Hematopoietic multipotent progenitor cell treated with erythropoietin and hydrocortisone succinate and interleukin-3 and kit ligand, for 15 days (in vitro differentiated cells): ENCODE results near the gene LSAMP.

Source experiments
- DNase-seq: peaks from one replicate; pipeline ENCODE4 v3.0.0-alpha.2; 2015; ENCODE audit warnings: low spot score

Gene LSAMP

DNA sequence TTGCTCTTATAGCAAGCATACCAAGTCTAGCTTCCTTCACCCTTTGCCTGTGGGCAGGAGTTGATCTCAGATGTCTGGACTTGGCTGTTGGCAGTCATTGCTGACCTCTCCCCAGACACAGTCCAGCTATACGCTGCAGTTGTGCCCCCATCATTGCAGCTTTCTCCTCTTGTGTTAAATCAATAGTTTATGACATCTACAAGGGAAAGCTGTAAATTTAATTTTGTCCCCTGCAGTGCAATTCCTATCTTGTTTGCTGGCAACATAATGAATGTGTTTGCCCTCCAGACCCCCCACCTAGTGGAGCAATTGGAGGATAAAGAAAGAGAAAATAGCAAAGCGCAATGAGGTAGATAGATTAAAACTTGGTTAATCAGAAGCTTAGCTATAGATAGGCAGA lies 280.2 kb downstream of the LSAMP start:
- DNase-seq = no peak

DNA sequence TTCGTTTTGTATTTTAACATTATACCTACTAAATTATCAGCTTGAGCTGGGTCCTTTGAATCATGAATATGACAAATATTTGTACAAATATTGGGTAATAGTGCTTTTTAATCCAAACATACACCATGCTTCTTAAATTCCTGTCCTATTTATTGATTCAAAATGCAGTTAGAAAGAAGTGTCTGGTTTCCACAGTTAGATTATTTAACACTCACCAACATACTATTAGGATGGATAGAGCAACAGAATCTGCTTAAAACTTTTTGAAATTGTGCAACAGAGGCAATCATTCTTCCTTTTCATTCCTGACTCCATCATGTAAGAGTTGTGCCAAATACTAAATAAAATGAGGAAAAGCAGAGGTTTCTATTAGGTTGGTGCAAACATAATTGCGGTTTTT lies 281.2 kb downstream of the LSAMP start:
- DNase-seq = no peak

DNA sequence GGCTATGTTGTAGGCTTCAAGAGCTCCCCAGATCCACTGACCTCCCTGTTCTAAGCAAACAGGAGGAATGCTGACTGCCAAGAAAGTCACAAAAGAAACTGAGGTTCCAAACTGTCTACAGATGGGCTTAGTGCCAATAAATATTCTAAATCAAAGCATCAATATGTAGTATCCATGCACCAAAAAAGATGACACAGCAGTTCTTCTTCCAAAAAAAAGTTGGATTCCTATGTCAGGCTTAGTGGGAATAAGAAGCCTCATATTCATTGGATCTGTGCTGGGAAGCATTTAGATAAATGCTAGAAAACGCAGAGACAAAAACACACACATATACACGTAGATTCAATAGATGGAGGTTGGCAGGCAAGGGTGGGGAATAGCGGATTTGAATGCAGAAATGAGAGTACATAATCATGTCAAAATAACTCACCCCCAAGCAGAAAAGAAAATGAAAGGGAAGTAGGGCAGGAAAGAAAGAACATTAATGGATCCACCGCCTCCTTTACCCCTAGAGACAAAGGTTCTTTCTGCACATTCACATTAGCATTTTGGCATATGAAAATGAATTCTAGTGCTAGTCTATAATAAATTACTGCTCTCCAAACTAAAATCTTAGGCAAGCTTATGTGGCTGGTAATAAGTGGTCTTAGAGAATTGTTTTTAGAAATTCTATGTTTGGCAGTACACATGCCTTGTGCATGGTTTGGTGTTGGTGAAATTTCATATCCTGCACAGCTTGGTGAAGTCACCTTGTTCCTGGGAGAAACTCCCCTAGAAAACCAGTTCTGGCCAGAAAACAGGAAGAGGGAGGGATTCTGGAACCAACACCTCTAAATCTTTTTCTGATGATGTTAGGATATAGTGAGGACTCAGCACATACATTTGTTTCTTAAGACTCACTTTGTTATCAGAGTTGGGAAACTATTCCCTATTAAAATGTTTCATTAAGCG lies 283.4 kb downstream of the LSAMP start:
- no peak for DNase-seq

DNA sequence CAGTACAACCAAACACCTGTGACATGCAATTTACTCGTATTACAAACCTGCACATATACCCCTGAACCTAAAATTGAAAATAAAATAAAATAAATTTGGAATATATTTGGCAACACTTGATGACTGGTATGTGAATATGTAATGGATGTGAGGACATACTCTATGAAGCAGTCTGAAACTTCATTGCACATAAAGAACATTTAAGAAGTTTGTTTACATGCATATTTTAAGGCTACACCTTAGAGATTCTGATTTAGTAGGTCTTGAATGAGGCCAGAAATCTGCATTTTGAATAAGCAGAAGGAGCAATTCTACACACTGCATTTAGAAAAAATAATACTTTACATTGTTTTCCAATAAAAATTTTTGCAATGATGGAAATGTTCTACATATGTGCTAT lies 284.7 kb downstream of the LSAMP start:
- DNase-seq = no peak

DNA sequence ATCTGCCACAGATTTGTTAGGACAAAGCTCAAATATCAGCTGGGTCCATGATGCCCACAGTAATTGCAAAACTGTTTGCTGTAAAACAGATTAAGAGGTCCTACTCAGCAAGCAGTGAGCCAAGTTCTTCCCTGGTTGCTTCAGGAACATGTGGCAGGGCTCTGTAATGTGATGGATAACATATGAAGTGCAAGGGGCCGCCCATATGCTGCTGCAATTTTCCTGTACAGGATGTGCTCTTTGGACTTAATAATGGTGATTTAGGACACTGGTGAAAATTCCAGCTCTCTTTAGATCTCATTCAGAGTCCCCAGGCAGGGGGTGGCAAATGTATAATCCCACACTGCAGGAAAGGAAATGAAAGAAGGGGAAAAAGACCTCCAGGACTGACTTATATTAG lies 289.4 kb downstream of the LSAMP start:
- DNase-seq = no peak

DNA sequence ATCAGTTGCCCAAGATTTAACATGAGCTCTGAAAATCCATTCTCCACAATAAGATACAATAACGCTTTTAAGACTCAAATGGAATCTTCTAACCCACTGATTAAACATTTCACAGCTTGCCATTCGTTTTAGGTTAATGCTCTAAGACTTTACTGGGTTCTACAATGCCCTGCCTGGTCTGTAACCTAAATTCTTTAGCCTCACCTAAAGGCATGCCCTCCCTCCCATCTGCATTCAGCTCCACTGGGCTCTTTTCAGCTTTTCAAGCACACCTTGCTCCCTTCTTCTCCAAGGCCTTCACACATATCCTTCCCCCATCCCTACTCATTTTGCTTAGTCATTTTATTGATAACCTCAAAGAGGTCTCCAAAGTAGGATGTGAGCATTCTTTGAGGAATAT lies 290.9 kb downstream of the LSAMP start:
- no peak for DNase-seq

DNA sequence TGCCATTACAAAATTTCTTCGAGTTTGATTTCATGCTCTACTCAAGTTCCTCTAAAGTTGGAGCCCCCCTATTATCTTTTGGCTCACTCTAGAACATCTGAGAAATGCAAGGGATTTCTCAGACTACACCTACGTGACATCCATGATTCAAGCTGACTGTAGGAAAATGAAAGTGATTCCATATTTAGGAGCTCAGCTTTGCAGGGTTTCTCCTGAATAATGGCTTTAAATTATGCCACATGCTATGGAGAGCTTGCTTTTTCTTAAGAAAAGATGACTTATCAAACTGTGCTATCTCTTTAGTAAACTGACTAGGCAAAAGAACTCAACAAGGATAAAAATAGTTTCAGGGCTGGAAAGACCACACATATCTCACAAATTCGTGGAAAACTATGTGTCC lies 292.1 kb downstream of the LSAMP start:
- DNase-seq = no peak

DNA sequence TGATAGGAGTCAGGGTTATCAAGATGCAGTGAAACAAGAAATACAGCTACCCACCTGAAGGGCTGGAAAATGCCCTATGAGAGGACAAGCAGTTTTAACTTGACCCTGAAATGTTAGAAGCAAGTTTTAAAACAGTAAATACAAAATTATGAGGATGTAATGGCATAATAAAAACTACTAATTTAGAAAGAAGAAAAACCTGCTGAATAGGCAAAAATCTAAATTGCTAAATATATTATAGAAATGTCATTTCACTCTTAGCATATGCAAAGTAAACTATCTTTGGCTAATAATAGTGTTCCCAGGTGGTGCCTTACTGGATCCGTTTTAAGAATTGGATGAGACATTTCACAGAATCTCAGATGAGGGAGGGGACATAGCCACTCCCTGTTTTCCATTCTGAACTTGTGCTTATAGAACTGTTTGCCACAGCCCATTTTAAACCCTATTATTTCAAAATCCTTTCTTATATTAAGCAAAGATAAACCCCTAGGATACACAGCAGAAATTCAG lies 294.6 kb downstream of the LSAMP start:
- no peak for DNase-seq

DNA sequence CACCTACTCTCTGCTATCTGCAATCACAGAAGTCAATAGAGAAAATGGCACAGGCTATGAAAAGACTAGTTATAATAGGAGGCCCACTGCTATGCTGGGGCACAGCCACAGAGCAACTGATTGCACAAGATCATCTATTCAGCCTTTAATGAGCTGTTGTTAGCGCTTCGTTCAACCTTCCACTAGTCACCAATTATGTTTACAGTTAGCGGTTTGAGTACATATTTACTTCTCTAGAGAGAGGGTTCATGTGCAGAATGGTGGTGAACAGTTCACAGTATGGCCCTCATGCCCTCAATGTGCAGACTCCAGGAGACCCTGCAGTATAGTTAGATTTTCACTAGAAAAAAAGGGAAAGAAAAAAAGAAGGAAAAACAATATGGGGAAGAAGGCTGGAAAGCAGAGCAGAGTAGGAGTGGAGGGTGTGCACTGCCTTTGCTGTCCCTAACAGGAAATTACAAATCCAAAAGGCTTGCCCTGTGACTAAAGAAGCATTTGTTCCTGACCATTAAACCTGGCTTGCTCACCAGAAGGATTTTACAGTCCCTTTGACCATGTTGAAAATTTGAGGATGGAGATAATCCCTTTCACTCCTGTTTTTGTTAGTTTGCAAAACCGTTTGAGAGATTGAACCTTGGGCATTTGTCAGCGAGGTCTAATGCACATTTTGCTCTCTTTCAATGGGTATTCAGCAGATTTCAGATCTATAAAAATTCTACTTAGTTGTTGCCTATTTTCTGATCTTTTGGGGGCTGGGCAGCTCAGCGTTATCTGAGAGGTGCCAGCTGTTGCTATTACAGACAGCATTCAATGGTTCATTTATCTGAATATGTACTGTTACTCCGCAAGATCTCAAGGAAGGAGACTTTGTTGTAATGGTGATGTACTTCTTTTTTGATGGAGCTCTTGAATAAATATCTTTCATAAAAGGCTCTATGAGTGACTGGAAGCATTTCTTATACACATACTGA lies 296.1 kb downstream of the LSAMP start:
- no peak for DNase-seq

DNA sequence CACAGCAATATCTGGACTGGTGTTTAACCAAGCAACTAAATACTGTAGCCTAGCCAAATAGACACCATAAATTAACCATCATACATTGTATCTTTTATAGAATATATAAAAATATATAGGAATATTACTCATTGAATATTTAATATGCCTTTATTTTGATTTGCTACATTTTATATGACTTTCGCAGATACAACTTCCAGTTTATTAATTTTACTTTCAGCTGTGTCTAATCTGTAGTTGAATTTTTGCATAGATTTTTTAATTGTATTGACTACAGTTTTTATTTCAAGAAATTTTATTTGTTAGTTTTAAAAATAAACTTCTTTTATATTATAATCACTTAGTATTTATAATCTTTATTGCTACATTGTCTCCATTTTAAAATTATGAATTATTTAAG lies 299.7 kb downstream of the LSAMP start:
- DNase-seq = no peak

DNA sequence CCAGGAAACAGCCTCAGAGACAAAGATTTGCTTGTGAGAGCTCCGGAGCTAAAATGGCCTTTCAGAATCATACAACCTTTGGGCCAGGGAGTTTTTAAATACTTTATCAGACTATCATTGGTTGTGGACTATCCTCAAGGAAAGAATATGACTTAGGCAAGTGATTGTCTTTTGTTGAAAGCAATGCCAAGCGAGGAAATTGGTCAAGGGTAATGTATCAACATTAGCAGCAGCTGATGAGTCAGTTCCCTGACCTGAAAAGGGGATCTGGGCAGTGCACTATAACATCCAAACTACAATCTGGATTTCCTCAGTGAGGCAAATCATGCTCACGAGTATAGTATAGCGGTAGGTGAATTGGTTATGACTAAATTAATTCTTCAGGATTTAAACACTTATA lies 303.6 kb downstream of the LSAMP start:
- no peak for DNase-seq

DNA sequence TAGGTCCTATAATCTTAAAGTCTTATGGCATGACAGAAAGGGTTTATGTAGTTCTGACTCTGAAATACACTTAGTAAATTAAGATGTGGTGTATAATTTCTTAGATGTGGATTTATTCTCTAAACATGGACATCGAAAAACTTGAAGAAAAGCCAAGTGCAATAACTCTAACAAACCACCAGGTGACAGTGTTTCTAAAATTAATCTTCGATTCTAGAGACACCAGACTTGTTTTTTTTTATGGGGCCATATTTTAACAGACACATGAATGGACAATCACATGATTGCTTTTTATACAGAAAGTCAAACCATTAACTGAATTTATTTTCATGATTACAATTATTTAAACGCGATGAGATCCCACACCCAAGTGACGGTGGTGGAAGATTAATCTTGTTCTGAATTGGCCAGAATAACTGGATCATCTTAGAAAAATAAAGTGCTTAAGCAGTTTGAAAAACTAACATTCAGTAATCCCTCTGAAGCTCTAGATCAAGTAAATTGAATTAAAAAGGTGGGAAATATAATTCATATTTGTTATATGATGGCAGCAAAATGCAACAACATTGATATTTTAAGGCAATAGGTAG lies 305.1 kb downstream of the LSAMP start:
- peak; percentile 6 for DNase-seq

DNA sequence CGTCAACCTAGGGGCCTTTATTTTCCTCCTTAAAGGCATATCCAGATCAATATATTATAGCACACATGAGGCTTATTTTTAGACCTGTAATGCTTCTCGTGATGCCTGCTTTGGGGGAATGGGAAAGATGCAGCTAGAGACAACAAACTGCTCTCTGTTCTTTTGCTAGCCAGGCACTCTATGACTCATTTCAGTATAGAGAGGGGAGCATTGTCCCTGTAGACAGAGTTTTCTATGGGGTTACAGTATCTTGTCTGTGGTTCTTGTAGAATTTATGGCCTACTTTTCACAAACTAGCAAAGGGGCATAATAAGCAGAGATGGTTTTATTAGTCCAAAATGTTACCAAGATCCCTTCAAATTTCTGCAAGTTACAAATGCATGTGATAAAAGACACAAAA lies 305.6 kb downstream of the LSAMP start:
- no peak for DNase-seq

DNA sequence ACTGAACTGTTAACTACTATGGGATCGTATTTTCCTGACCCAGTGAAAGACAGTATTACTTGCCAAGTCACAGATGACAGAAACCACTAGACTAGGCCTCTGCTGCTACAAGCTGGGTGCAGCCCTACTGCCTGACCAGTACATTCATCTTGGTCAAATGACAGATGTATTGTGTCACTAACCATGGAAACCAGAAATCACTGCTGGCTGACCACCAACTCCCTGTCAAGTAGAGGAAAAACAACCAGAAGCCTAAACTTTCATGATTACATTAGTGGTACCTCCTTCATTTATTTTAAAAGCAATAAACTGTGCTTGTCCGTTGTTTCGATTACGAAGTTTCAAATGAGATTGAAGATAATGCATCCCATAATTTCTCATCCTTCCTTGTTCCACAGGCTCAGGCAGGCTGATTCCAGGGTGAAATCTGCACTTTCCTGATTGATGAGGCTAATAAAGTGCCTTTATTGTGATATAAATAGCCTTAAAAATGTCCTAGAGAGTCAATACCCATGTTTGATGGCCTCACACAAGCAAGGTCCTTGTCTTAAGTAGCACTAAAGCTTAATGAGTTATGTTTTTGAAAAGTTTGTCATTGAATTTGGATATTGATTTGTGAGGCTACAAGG lies 309.7 kb downstream of the LSAMP start:
- DNase-seq = no peak

DNA sequence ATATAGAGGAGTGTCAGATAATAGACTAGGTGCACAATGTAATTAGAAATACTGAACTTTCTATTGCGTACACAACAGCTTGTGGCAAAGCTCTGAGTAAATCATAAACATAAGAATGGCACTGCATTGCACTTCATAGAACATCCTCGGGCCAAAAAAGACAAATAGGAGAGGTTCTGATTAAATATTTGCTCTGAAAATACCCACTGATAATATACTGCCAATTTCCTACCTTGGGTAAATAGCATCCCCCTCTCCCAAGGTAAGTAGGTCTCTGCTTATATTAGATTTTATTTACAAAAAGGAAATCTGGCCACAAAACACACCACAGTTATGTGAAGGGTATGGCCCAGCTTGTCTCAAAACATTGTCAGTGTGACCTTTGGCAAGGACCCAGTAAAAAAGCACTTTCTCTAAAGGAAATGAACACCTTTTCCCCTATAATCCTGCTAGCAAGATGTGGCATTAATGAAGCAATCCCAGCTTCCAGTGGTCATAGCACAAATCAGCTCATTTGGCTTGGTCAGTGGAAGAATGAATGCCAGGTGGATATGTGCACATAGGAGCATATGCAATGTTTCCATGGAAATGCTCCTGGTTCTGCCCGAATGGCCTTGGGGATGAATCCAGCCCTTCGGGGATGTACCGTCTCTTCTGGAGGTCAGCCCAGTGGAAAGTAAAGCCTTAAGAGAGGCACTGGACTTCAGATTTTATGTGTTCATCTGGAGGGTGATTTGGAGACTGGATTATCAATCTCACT lies 315.9 kb downstream of the LSAMP start:
- DNase-seq = no peak

DNA sequence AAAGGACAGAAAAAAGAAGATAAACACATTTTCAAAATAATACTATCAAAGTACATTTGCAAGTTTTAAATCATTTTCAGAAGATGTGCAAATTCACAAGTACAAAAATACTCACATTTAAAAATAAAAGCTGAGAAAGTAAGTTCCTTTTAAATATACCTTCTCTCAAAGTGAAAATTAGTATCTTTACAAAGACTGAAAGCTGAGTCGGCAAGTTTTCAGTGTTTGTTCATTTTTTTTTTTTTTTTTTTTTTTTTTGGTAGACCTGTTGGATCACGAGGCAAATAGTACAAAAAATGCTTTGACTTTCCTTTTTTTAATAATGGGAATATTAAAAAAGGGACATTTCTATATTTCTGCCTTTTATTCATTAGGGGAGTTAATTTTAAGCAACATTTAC lies 317.8 kb downstream of the LSAMP start:
- no peak for DNase-seq

DNA sequence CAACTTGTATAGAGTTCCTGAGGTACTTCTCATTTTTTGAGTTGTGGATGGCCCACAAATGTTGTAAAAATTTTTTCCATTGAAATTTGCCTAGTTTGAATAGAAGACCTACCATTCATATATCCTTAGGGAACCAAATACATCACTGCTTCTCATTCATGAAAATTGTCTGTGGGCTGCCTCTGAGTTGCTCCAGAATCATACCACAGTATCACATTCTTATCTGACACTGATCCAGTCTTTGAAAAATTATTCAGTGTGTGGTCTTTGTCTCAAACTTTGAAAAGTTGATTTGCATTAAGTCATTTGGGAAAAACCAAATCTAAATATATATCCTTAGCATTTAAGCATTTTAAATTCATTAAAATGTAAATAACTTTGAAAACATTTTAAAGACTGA lies 321.1 kb downstream of the LSAMP start:
- DNase-seq = no peak

DNA sequence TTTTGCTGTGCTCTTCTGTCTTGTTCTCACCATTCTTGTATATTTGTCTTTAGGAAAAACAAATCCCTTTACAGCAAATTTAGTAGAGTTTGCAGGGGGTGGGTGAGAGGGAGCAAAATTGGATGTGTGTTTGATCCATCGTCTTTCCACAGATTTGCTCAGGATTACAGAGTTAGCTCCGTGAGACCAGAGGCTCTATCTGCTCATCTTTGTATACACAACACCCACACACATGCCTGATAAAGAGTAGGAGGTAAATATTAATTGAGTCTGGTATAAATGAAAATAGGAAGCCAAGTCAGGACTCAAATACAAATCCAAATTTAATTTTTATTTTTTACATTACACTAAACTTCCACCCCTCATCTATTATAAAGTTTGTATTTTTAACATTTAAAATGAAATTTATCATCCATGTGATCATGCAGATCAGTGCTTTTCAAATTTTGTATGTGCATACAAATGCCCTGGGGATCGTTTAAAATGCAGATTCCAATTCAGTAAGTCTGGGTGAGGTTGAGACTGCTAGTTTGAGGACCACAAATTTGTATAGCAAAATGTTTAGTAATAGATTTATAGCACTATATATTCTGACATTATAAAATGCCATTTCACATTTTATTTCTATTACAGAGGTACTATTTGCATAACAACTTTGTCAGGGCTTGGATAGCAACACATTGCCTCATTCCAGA lies 326.7 kb downstream of the LSAMP start:
- no peak for DNase-seq

DNA sequence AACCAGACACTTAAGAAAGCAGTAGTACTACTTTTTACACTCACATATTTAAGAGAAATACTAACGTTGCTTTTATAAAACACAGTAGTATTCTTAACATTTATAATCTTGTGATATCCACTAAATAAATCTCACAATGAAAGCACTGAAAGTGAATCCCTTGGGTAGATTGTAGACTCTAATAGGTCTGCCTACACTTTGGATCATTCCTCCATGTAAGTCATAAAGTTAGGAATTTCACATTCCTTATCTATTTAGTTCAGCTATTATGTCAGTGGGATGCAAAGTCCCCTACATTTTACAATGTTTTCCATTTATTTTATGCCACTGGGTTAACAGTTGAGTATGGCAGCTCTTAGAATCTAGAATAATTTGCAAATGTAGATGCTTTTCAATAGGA lies 330.7 kb downstream of the LSAMP start:
- no peak for DNase-seq

DNA sequence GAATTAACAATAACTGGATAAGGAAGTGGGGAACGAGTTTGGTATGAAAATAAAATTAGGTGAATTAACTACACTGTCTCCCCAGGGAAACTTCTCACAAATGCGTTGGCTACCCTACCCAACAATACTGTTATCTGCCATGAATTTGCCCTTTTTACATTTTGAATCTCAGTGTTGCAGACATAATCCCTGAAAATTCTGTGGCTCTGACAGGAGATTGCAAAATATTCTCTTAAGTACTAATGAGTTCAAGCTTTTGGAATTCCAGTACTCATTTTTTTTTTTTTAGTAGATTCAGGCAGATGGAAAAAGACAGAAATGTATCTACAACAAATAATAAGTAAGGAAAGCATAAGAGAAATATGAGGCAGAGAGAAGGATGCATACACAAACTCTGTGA lies 332.6 kb downstream of the LSAMP start:
- DNase-seq = no peak

DNA sequence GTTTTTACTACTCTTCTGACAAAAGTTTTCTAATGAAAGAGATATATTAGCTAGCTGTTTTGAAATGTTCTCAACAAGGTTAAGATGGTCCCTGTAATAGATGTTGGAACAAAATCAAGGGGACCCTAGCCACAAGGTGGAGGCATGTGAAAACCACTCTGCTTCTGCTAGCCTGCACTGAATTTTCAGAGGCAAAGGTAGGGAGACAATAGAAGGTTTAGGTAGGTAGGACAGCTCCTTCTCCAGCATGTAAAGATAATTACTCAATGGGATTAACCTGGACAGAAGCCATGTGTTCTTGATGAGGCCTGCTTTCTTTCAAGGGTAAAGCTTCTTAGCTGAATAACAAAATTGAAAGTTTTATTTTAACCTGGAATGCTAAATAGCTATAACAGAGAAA lies 333.5 kb downstream of the LSAMP start:
- DNase-seq = no peak
